Medulla oblongata (tissue), 1 donor: ENCODE measurements around the gene TMPRSS3.

ENCODE experiments used
- DNase-seq: peaks from one replicate; pipeline ENCODE4 v3.0.0-alpha.2; 2015; ENCODE audit errors: extremely low spot score

Gene TMPRSS3

DNA sequence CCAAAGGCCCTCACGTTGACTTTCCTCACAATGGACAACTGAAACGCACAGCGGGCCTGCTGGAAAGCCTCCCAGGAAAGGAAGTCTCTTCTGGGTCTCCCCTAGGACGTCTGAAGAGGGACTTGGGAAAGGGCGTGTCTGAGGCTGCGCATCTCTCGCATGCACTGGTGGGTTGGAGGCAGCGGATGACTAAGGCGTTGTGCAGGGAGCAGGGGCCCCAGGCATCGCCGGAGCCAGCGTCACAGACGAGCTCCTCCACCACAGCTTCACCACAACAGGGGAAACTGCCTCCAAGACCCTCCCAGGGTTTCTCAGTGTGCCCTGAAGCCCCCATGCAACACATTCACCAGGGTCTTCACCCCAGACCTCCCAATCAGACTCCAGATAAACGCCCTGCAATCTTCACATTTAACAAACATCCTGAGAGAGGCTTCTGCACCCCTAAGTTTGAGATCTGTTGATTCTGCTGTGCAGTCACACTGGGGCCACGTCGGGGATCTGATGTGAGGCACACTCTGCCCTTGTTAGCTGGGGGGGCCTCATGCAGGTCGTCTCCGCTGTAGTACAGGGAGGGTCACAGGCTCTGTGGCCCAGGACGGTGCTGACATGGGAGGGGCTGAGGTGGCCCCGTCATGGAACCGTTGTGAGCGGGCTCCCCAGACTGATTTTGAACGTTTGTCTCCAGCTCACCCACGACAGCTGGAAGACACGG lies 22.5 kb downstream of the TMPRSS3 start:
- DNase-seq = no peak

DNA sequence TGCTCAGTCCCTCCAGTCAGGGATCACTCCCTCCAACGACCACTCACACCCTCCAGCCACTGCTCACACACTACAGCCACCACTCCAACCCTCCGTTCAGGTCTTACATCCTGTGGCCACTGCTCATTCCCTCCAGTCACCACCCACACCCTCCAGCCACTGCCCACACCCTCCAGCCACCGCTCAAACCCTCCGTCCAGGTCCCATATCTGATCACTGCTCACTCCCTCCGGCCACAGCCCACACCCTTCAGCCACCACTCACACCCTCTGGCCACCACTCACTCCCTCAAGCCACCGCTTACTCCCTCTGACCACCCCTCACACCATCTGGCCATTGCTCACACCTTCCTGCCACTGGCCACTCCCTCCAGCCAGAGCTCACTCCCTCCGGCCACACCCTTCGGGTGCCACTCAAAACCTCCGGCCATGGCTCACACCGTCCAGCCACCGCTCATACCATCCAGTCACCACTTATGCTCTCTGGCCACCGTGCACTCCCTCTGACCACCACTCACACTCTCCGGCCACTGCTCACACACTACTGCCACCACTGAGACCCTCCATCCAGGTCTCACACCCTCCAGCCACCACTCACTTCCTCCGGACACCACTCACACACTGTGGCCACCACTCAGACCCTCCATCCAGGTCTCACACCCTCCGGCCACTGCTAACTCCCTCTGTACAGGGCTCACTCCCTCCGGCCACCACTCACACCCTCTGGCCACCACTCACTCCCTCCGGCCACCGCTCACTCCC lies 24.8 kb downstream of the TMPRSS3 start:
- no peak for DNase-seq

DNA sequence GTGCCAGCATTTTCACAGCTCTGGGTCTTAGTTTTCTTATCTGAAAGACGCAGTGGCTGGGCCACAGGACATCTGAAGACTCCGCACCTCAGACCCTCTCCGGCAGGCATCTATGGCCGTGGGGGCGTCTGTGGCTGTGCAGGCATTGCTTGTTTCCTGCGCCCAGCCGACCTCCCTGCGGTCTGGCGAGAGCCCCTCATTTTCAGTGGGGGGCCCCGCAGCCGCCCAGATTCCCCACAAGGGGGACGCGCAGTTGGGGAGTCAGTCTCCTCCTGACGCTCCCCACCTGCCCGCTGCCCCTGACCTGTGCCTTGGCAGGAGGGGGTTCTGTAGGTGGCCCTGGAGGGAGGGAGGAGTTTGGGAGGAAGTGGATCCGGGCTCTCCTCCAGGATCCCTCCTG lies 26.0 kb downstream of the TMPRSS3 start:
- no peak for DNase-seq

DNA sequence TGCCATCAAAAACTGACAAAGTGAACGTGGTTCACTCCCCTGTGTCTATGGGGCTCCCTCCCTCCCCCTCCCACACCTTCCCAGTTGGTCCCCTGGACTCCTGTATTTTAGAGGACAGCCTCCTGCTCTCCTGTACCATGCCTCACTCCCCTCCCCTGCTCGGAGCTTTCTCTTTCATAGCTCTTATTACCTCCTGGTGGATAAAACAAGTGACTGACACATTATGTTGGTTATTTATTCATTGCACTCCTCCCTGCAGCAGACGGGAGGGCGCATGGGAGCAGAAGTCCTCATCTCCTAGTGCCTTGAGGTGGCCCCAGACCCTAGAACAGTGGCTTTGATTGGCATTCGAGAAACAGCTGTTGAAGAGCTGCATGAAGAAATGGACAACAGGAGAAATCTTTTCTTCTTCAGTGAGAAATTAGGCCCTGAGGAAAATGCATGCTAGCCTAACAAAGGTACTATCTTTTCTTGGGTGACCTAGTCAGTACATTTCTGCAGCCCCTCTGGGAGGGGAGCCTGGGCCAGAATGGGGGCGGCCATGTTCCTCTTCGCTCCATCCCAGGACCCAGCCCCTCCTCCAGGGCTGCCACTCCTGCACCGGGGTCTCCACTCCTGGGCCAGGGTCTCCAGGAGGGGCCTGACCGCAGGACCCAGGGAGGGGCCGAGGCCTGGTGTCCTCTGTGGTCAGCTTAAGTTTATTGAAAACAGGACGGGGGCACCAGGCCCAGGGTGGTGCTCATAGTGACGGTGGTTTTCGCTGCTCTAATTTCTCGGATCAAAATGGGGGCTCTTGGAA lies 28.3 kb downstream of the TMPRSS3 start:
- DNase-seq = no peak

DNA sequence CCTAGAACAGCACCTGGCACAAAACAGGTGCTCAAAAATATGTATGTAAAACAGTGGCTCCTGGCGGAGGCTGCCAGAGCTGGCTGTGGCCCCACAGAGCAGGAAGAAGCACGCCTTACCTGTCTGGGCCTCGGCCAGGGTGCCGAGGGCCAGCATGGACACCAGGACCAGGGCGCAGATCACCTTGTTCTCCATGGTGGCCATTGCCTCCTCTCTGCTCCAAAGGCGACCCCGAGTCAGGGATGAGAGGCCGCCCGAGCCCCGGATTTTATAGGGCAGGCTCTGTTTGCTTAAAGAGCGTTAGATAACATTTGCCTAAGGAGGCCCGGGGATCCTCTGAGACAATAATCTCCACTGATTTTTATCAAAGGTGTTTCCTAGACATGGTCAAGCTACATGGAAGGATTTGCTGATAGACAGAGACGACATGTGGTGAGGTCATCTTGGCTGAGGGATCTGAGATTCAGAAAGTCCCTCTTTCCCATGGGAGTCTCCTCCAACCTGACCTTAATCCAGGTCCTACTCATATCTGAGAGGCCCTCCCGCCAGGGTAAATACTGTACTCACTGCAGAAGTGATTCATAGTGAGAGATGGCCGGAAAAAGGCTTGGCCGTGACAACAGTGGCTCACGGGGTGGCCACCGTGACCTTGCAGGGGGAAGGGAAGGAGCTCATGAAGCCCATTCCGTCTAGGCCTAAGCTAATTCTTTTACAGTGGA lies 29.4 kb downstream of the TMPRSS3 start, which contains the start of gene TFF1:
Gene TFF1 (minus strand): TSS at position 244 of the 719 bp plus-strand sequence. CDS start 40 bp downstream, at position 204.
- no peak for DNase-seq

DNA sequence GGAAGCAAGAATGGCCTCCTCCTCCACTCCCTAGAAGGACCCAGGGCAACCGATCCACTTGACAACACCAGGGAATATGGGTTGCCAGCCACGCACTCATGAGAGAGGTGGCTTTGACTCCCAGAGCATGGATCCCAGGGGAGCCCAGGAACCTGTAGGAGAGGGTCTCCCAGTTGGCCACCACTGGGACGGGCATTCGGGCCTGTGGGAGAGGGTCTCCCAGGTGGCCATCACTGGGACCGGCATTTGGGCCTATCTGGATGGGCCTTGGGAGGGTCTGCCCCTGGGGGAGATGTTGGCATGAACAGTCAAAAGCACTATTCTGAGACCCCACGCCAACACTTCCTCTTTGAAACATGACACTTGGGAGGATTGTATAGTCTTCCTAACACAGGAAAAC lies 30.1 kb downstream of the TMPRSS3 start:
- no peak for DNase-seq

DNA sequence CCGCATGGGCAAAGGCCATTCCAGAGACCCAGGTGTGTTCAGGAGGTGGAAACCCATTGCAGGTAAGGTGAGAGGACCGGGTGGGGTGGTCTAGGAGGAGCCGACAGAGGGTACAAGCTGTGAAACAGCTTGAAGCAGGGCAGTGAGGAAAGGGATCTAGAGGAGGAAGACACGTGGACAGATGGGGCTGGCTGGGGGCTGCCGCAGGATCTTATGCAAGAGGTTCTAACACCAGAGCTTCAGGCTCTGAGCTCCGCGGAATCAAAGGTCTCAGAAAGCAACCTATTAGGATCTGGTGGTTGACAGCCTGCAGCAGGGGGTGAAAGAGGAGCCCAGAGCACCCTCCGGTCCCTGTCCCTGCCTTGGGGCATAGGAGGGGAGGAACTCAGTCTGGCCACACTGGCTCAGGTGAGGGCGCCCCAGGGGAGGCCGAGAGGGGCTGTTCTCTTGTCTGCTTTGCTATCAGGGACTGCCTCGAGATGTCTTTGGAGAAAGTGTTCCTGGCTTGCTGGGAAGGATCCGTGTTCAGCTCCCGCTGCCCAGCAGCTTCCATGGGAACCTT lies 31.5 kb downstream of the TMPRSS3 start:
- no peak for DNase-seq

DNA sequence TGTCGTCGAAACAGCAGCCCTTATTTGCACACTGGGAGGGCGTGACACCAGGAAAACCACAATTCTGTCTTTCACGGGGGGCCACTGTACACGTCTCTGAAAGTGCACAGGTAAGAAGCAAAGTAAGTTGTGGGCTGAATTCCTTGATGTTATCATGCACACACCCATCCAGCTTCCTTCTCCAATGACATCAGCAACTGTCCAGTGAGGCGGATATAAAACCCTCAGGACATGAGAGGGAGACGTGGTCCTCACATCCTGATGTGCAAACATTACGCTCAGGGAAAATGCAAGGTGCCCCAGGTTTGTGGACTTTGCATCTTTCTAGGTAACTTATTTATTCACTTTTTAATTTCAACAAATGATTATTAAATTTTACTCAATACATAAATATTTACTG lies 32.5 kb downstream of the TMPRSS3 start:
- DNase-seq = no peak

DNA sequence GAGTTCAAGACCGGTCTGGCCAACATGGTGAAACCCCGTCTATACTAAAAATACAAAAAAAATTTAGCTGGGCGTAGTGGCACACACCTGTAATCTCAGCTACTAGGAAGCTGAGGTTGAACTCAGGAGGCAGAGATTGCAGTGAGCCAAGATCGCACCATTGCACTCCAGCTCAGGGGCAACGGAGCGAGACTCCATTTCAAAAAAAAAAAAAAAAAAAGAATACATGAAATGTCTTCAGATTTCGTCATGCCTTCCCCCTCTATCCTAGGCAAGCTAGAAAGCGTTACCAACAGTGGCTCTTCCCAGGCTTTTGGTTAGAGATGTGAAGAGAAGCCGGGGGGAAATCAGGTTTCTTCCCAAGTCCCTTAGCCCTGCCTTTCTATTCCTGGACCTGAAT lies 33.2 kb downstream of the TMPRSS3 start:
- DNase-seq = no peak

DNA sequence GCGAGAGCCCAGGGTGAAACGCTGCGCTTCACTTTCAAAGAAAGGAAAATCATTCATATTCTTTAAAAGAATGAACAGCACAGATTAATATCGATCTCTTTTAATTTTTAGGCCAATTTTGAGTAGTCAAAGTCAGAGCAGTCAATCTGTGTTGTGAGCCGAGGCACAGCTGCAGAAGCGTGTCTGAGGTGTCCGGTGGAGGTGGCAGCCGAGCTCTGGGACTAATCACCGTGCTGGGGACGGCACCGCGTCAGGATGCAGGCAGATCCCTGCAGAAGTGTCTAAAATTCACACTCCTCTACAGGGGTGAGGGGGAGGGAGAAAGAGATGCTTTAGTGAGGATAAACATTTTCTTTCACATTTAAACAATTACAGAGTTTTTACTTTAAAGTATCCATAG lies 33.7 kb downstream of the TMPRSS3 start:
- DNase-seq = no peak

DNA sequence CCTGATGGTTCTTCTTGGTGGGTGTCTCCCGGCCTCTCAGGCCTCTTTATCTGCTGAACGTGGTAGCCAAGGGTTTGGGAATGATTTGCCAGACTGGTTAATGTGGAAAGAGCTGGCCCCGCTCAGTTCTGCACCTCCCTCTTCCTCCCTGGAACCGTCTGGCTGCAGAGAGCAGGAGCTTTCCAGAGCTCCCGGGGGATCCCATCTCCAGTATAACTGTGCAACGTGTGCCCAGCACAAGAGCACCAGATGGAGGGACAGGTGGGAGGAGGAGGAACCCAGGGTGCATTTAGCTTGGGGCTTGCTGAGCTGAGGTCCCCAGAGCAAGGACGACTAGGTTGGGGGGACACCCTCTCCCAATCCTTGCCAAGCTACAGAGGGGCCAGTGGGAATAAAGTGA lies 34.6 kb downstream of the TMPRSS3 start:
- DNase-seq = no peak

DNA sequence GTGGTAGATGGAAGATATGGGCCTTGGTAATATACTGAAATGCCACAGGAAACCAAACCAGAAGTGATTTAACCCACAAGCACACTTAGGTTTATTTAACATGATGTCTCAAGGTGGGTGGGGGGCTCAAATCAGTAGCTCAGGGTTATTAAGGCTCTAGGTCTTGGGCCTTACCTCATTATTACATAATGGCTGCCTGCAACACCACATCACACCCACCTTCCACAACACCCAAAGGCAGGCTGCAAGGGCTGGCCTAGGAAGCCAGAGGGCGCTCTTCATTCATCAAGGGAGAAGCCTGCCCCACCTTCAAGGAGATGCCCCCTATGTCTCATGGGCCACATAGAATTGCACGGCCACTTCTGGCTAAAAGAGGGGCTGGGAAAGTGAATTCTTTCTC lies 35.5 kb downstream of the TMPRSS3 start:
- no peak for DNase-seq

DNA sequence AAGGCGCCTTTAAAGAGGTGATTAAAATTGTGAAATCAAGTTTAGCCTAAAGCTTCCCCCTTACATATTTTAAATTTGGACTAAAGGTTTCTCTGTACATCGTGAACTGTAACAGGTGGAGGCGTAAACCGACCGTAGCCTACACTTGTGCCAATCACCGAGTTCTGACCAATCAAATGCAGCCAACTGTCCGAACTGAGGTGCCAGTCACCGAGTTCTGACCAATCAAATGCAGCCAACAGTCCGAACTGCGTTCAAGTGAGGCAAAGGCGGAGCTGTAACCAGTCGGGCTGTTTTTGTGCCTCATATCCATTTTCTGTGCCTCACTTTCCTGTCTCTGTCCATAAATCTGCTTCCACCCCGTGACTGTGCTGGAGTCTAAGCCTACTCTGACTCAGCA lies 36.9 kb downstream of the TMPRSS3 start:
- DNase-seq = no peak

DNA sequence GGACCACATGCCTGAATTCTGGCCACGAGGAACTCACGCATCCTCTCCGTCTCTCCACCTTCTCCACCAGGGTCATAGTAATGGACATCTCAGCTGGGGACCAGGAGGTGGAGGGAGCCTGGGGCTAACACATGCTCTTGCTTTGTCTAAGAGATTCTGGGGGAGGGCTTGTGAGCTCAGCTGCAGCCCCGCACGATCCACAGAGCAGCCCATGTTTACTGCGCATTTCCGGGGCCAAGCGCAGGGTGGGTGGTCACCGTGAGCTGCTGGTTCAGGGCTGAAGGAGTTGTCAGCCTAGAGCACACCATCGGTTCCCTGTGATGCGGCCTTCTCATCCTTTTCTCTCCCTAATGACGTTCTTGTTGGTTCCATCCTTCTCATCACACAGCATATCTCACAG lies 37.6 kb downstream of the TMPRSS3 start:
- DNase-seq = no peak

DNA sequence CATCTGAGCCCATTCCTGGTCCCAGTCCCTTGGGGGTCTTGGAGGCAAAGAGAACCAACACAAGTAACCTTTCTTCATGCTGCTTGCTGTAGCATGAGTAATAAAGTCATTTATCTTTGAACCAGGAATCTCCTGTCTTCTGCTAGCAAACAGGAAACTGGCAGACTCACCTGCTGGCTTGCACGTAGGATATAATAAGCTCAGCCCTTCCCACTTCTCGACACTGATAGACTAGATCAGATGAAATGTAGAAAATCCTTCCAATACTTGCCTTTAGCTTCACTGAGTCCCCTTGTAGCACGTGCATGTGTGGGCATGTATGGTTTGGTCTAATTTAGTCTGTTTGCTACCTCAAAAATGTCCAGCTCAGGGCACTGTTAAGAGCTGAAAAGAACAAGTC lies 38.5 kb downstream of the TMPRSS3 start:
- DNase-seq = no peak

DNA sequence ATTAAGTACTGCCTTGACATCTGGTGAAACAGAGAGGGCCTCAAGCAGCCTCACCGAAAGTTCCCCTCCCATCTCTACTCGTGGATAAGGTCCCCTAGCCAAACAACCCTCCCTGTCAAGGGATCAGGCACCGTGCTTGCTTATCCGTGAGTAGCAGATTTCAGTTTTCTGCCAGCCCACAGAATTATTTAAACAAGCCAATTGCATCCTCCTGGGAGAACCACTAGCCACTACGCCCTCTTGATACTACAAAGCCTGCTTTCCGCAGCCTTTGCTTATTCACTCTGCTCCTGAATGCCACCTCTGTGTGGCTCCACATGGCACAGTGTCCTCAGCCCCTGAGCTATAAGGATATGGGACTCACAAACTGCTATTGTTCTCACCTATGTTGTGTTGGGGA lies 39.2 kb downstream of the TMPRSS3 start:
- DNase-seq = no peak

DNA sequence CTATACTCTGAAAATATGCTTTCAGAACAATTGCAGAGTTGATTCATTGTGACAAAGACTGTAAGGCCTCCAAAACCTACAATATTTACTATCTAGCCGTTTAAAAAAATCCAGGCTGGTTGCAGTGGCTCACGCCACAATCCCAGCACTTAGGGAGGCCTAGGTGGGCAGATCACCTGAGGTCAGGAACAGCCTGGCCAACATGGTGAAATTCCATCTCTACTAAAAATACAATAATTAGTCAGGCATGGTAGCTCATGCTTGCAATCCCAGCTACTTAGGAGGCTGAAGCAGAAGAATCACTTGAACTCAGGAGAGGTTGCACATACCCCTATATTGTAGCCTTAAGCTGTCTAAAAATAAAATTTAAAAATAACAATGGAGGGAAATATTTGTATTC lies 39.8 kb downstream of the TMPRSS3 start:
- DNase-seq = no peak

DNA sequence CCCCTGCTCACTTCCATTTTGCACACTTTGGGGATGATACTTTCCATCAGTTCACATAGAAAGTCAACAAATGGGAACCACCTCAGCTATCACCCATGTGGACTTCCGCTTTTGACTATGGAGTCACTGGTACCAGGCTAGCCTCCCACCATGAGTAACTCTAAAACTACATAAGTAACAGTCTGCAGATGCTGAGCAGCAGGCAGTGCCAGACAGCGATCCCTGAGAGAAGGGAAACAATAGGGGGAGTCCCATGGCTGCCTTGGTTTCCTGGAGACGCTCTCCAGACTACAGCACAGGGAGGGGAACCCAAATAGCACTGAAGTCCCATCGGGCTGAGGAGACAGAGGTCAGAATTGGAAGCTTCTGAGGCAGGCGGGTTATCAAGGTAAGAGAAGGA lies 42.2 kb downstream of the TMPRSS3 start:
- DNase-seq = no peak

DNA sequence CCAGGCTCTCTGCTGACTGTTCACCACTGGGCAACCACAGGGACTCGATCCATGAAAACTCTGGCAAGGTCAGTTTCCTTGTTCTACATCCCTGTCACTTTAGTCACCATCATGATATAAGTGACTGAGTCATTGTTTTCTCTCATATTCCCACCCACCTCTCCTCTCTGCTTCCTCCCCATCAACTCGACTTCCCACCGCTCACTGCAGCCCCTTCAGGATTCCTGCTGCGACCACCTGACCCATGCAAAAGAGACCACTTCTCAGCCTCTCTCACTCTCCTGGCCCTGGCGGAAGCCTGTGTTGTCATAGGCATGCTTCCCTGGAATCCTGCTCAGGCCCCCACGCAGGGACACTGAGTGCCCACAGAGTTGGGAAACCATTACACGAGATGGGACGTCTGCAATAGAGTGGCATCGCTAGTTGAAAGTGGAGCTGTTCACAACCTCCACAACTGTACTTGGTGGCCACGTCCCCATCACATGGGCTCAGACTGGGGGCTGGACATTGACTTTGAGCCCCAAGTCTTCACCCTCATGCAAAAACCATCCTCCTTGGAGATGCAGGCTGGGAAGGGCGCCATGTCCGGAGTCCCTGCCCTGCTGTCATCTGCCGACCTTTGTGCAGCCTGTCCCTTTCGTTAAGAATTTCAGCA lies 43.3 kb downstream of the TMPRSS3 start:
- DNase-seq = no peak

DNA sequence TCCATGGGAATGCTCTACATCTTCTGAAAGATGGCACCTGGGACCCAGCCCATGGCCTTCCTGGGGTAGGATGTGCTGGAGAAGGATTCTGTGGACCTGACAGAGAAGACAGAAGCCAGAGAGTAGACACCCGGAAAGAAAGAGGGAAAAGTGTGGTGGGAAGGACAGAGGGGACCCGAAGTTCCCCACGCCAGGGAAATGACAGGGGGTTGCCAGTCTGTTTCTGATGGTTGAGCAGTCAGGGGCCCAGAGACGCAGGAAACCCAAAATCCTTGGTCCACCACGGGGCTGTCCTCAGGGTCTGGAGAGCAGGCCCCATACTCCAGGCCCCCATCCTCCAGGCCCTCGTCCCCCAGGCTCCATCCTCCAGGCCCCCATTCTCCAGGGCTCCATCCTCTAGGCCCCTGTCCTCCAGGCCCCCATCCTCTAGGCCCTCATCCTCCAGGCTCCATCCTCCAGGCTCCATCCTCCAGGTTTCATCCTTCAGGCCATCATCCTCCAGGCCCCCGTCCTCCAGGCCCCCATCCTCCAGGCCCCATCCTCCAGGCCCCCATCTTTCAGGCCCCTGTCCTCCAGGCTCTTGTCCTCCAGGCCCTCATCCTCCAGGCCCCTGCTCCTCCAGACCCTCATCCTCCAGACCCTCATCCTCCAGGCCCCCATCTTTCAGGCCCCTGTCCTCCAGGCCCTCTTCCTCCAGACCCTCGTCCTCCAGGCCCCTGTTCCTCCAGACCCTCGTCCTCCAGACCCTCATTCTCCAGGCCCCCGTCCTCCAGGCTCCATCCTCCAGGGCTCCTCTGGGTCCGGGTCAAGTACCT lies 44.0 kb downstream of the TMPRSS3 start:
- DNase-seq = no peak
